B cell (primary cell): Measurements from ENCODE around the gene ACBD4. TPM values are rescaled to one million over a fixed set of nuclear protein-coding genes. Genes with fewer than 3 reads are reported as not detected.

Experiments used
- ATAC-seq: fragments of 200-7000 bp; cut with Tn5 transposase; one replicate; pipeline ENCODE4 v1.10.0; 2021; ENCODE audit warnings: low read depth, mild to moderate bottlenecking, moderate number of reproducible peaks, moderate library complexity
- CTCF ChIA-PET: fragments of 350-600 bp; sonication (Branson Sonifier 250); formaldehyde crosslinking; loops from one replicate; lab custom pipeline; 2021; ENCODE audit warnings: antibody characterized with exemption, inconsistent platforms; lab: Charles Lee
- POLR2A ChIA-PET: fragments of 350-600 bp; sonication (Branson Sonifier 250); formaldehyde crosslinking; loops from one replicate; lab custom pipeline; 2021; ENCODE audit warnings: antibody characterized with exemption; lab: Charles Lee
- DNase-seq: peaks from one replicate; pipeline ENCODE4 v3.0.0; 2013
- H2AFZ ChIP-seq: 2 replicates; pipeline ENCODE4 v1.6.1; 2012; ENCODE audit warnings: mild to moderate bottlenecking, low read depth, low read length; ENCODE audit not compliant: insufficient read depth, poor library complexity, severe bottlenecking
- H3K27ac ChIP-seq, 2 donors: 1 replicate in 1 of 2; 2 replicates in 1 of 2; pipeline ENCODE4 v1.5.1; 2012 to 2013; ENCODE audit warnings: low read length in 2 of 2, mild to moderate bottlenecking in 2 of 2, moderate library complexity in 1 of 2
- H3K27me3 ChIP-seq, 4 experiments: fragments of 200-600 bp in 1 of 4; sonication (generic) in 1 of 4; replicated peaks in 1 of 4; 1 replicate in 2 of 4; 2 replicates in 2 of 4; pipeline versions ENCODE4 v1.6.1 to v1.7.0; 2013 to 2016; ENCODE audit warnings: low read length in 3 of 4, mild to moderate bottlenecking in 2 of 4, mixed read lengths in 1 of 4, moderate library complexity in 1 of 4; ENCODE audit not compliant: insufficient read depth in 4 of 4, control insufficient read depth in 3 of 4; ENCODE audit errors: control extremely low read depth in 1 of 4
- H3K36me3 ChIP-seq, 2 experiments: replicated peaks in 1 of 2; 1 replicate in 1 of 2; 2 replicates in 1 of 2; pipeline versions ENCODE4 v1.6.1 to v1.7.1; 2013; ENCODE audit warnings: low read length in 1 of 2; ENCODE audit not compliant: insufficient read depth in 2 of 2, control insufficient read depth in 1 of 2; ENCODE audit errors: control extremely low read depth in 1 of 2, extremely low read depth in 1 of 2
- H3K4me1 ChIP-seq, 2 donors: fragments of 200-600 bp in 1 of 2; sonication (generic) in 1 of 2; 1 replicate in 1 of 2; 2 replicates in 1 of 2; pipeline versions ENCODE4 v1.5.1 to v1.6.1; 2013 to 2017; ENCODE audit warnings: low read length in 2 of 2; ENCODE audit not compliant: control insufficient read depth in 2 of 2, insufficient read depth in 2 of 2
- H3K4me2 ChIP-seq: replicated peaks from 2 replicates; pipeline ENCODE3; 2012; ENCODE audit warnings: mild to moderate bottlenecking, low read depth, low read length; ENCODE audit not compliant: poor library complexity, severe bottlenecking
- H3K4me3 ChIP-seq, 5 experiments: fragments of 200-600 bp in 1 of 5; sonication (generic) in 1 of 5; 1 replicate in 3 of 5; 2 replicates in 2 of 5; pipeline versions ENCODE4 v1.5.1 to v1.7.0; 2011 to 2016; ENCODE audit warnings: low read length in 4 of 5, mild to moderate bottlenecking in 4 of 5, low read depth in 2 of 5, control low read depth in 1 of 5, moderate library complexity in 1 of 5; ENCODE audit not compliant: insufficient read depth in 1 of 5; ENCODE audit errors: control extremely low read depth in 1 of 5, extremely low read depth in 1 of 5
- H3K79me2 ChIP-seq: fragments of 200-600 bp; sonication (generic); one replicate; pipeline ENCODE4 v1.6.0; 2016; ENCODE audit warnings: low read length; ENCODE audit not compliant: control insufficient read depth, insufficient read depth
- H3K9ac ChIP-seq: fragments of 200-600 bp; sonication (generic); 2 replicates; pipeline ENCODE4 v1.6.1; 2017; ENCODE audit warnings: mild to moderate bottlenecking, low read length, moderate library complexity
- H3K9me3 ChIP-seq, 3 donors: one replicate each; pipeline versions ENCODE4 v1.6.1 to v1.7.1; 2013; ENCODE audit warnings: low read length in 2 of 3; ENCODE audit not compliant: control insufficient read depth in 2 of 3, insufficient read depth in 1 of 3; ENCODE audit errors: control extremely low read depth in 1 of 3
- H4K20me1 ChIP-seq: 2 replicates; pipeline ENCODE4 v1.6.0; 2012; ENCODE audit warnings: mild to moderate bottlenecking, low read length; ENCODE audit not compliant: insufficient read depth, control insufficient read depth, poor library complexity, severe bottlenecking
- H3K27ac Mint-ChIP-seq: one replicate; pipeline ENCODE4 v1.8.0; 2021; ENCODE audit warnings: mixed read lengths
- H3K27me3 Mint-ChIP-seq: one replicate; pipeline ENCODE4 v1.8.0; 2021; ENCODE audit warnings: mixed read lengths
- H3K4me1 Mint-ChIP-seq: one replicate; pipeline ENCODE4 v1.8.0; 2021; ENCODE audit warnings: mixed read lengths
- H3K4me3 Mint-ChIP-seq: one replicate; pipeline ENCODE4 v1.8.0; 2021; ENCODE audit warnings: mixed read lengths
- H3K9me3 Mint-ChIP-seq: one replicate; pipeline ENCODE4 v1.8.0; 2022; ENCODE audit warnings: mixed read lengths; ENCODE audit not compliant: insufficient read depth
- EZH2 ChIP-seq: IDR thresholded peaks from 2 replicates; pipeline ENCODE4 v1.6.1; 2012; ENCODE audit warnings: borderline replicate concordance, low read depth, mild to moderate bottlenecking, moderate library complexity, low read length; ENCODE audit not compliant: insufficient read depth, poor library complexity, severe bottlenecking
- whole genome bisulfite sequencing: methylation state at CpG from one replicate; pipeline ENCODE4 v1.1.5; 2013; ENCODE audit warnings: missing lambda C conversion rate; ENCODE audit not compliant: insufficient coverage; 5-methylcytosine and 5-hydroxymethylcytosine counted together
- intact Hi-C: fragments of 100-400 bp; cut with micrococcal nuclease; formaldehyde crosslinking; loops from one replicate; pipeline ENCODE4 v1.10.0; 2022
- polyA plus RNA-seq: library from polyadenylated mRNA; depleted of rRNA; stranded (reverse); fragments of >200 nt; gene quantifications from 2 replicates; pipeline ENCODE4 v1.2.3, GENCODE V29; 2012
- total RNA-seq, 2 donors: library from RNA; stranded (reverse); fragments of 120-200 nt in 1 of 2; gene quantifications; 1 replicate in 1 of 2; 2 replicates in 1 of 2; pipeline versions ENCODE4 v1.2.3 to v1.2.4, GENCODE V29; 2013 to 2022
- TF ChIP-seq, protein P1 (sequence below): fragments of 200-600 bp; IDR thresholded peaks from one replicate; pipeline ENCODE4 v1.8.0; 2022; ENCODE audit warnings: antibody characterized with exemption, mild to moderate bottlenecking

Gene ACBD4
- total and polyA plus RNA-seq, 2 donors (not counting 1 experiment from before 2014, with no cell fraction given), result 36.8 to 39.4 TPM

DNA sequence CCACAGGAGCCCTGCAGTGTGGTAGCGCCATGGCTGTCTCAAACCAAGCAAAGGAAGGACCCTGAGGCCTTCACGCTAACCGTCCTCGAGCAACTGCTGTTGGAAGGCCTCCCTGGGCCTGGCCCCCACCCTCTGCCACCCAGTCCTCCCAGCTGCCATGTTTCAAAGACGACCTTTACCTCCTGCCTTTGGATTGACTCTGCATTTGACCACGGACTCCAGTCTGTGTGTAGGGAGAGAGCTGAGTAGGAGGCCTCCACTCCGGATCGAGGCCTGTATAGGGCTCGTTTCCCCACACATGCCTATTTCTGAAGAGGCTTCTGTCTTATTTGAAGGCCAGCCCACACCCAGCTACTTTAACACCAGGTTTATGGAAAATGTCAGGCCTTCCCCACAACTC lies 27.4 kb upstream of the ACBD4 start:
- H3K4me2 ChIP-seq, result no peak overlapping the region
- Mint-ChIP-seq H3K27me3 (no peaks in the 10 kb centered on the region), H3K9me3 (no peaks in the 10 kb centered on the region), H3K4me3 (no peak overlapping the region), H3K4me1 (peaks cover 12% of the 10 kb centered on the region), H3K27ac (peak overlapping the region; percentile 50)
- DNase-seq (no peak), ATAC-seq (no peak)
- WGBS, result 92% methylated on average over 2 of the region's 9 CpGs
- no peak overlapping the region for H2AFZ ChIP-seq
- H3K9ac ChIP-seq, result no peak overlapping the region
- peaks cover 3 to 50% of the 10 kb centered on the region in 2 experiments for H3K36me3 ChIP-seq
- no peaks in the 10 kb centered on the region for H3K79me2 ChIP-seq
- POLR2A ChIA-PET, result no interaction called here
- TF ChIP-seq, protein P1, sequence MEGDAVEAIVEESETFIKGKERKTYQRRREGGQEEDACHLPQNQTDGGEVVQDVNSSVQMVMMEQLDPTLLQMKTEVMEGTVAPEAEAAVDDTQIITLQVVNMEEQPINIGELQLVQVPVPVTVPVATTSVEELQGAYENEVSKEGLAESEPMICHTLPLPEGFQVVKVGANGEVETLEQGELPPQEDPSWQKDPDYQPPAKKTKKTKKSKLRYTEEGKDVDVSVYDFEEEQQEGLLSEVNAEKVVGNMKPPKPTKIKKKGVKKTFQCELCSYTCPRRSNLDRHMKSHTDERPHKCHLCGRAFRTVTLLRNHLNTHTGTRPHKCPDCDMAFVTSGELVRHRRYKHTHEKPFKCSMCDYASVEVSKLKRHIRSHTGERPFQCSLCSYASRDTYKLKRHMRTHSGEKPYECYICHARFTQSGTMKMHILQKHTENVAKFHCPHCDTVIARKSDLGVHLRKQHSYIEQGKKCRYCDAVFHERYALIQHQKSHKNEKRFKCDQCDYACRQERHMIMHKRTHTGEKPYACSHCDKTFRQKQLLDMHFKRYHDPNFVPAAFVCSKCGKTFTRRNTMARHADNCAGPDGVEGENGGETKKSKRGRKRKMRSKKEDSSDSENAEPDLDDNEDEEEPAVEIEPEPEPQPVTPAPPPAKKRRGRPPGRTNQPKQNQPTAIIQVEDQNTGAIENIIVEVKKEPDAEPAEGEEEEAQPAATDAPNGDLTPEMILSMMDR, result no peak
- no peak for TF ChIP-seq EZH2
- H3K4me1 ChIP-seq, result peaks cover 10 to 11% of the 10 kb centered on the region in 2 donors
- no peaks in the 10 kb centered on the region for H3K27me3 ChIP-seq
- intact Hi-C loops, result no loop called here
- H3K4me3 ChIP-seq, result no peak overlapping the region
- no peaks in the 10 kb centered on the region for H4K20me1 ChIP-seq
- CTCF ChIA-PET, result interaction anchor here (0.5 to 1.5 kb wide), 3 partner anchors 9 to 18 kb away, joined by 3 to 5 read pairs (median 4); no protein-coding TSS in a partner anchor
- no peaks in the 10 kb centered on the region for H3K9me3 ChIP-seq
- H3K27ac ChIP-seq, result no peak overlapping the region

DNA sequence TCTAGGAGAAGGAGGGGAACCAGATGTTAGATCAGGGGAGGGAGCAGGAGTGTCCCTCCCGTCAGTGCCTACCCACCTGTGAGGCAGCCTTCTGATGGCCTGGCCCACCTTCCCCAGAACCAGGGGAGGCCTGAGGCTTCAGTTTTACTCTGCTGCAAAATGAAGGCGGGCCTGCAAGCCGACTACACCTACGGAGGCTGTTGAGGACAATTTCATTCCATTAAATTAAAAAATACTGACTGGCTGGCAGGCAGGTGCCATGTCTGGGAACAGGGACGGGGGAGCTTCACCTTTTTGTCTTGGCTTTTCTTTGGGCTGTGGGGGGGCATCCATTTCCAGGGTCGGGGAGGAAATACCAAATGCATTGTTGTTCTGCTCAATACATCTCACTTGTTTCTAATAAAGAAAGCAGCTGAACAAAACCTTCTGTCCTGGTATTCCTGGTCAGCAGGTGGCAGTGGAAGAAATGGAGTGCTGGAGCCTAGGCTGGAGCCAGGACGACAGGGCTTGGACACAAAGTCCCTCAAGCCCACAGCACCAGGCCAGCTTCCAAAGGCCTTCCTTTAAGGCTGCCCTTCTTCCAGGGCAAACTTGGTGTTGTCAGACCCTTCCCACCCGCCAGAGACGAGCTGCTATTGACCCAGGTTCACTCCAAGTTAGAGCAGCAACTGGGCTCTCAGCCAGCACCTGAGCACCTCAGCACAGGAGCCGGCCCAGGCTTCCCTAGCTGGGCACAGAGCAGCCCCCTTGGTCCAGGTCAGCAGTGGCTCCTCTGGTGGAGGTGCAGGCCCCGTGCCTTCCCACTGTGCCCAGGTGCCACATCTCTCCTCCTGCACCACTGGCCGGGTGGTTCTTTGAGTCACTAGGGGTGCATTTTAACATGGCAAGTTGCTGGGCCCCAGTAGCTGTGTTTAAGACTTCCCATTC lies 26.6 kb upstream of the ACBD4 start:
- TF ChIP-seq, protein P1, result no peak
- TF ChIP-seq EZH2, result no peak
- no peaks in the 10 kb centered on the region for H3K9me3 ChIP-seq
- H3K4me3 ChIP-seq, result no peak overlapping the region
- ATAC-seq, result no peak
- H3K27me3 Mint-ChIP-seq, result no peaks in the 10 kb centered on the region
- DNase-seq, result no peak
- no peak overlapping the region for H3K27ac Mint-ChIP-seq
- H3K4me2 ChIP-seq, result no peak overlapping the region
- no peaks in the 10 kb centered on the region for H3K27me3 ChIP-seq
- no peak overlapping the region for H2AFZ ChIP-seq
- peaks cover 10 to 11% of the 10 kb centered on the region in 2 donors for H3K4me1 ChIP-seq
- ChIA-PET CTCF (interaction anchor here (0.6 to 1.5 kb wide), 2 partner anchors 8 to 10 kb away, joined by 3 to 5 read pairs; no protein-coding TSS in a partner anchor), POLR2A (interaction anchor here (0.5 kb wide), 1 partner anchor 1044 kb away, joined by 7 read pairs; no protein-coding TSS in a partner anchor)
- H3K9me3 Mint-ChIP-seq, result no peaks in the 10 kb centered on the region
- WGBS, result 90% methylated on average over 5 of the region's 12 CpGs
- no peaks in the 10 kb centered on the region for H3K79me2 ChIP-seq
- H3K27ac ChIP-seq, result no peak overlapping the region
- no peaks in the 10 kb centered on the region for H4K20me1 ChIP-seq
- H3K9ac ChIP-seq, result no peak overlapping the region
- no peak overlapping the region for H3K4me3 Mint-ChIP-seq
- intact Hi-C loops, result no loop called here
- H3K4me1 Mint-ChIP-seq, result peaks cover 12% of the 10 kb centered on the region
- H3K36me3 ChIP-seq, result peaks cover 3 to 42% of the 10 kb centered on the region in 2 experiments
